ENCODE data around the gene UIMC1. TPM values are rescaled to one million over a fixed set of nuclear protein-coding genes. Genes with fewer than 3 reads are reported as not detected.

Gene UIMC1
- total RNA-seq, 1 experiment from 2014 or later, result 53.0 TPM

DNA sequence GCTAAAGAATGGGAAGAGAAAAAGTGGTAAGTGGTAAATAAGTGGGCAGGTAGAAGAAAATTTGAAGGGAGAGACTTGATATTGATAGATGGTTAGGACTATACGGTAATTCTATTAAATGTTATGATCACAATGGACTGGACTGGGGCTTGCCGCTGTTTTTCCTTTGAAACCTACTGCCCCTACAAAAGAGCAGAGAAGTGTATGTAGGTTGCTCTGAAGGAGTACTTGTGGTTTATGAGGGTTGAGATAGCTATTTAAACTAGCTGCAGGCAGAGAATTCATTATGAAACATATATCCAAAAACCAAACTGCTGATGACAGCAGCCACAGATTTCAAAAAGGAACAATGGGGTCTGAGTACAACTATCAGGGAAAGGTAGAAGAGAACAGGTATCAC is 90.7 kb downstream of the UIMC1 start:
- H4K20me1 ChIP-seq (ENCODE audit: control insufficient read depth, insufficient read depth, insufficient read length), result no peaks in the 10 kb centered on the region
- H2BK5ac ChIP-seq (ENCODE audit: insufficient read length, low read length), result no peak overlapping the region
- no peak overlapping the region for H3K23ac ChIP-seq (ENCODE audit: insufficient read length, low read depth, low read length)
- peaks cover 5 to 7% of the 10 kb centered on the region in 2 experiments for H3K4me1 Mint-ChIP-seq
- H2AFZ ChIP-seq (ENCODE audit: low read length), result no peak overlapping the region
- H3K9me3 ChIP-seq (ENCODE audit: control insufficient read depth, low read depth, low read length), result no peaks in the 10 kb centered on the region
- no peaks in the 10 kb centered on the region for H3K23me2 ChIP-seq (ENCODE audit: insufficient read length, low read depth, low read length, poor library complexity, severe bottlenecking)
- H3K4ac ChIP-seq (ENCODE audit: low read depth, low read length), result no peak overlapping the region
- no peak overlapping the region for H2BK120ac ChIP-seq (ENCODE audit: low read depth, low read length, poor library complexity, severe bottlenecking)
- H2BK20ac ChIP-seq (ENCODE audit: low read depth, low read length, poor library complexity, severe bottlenecking), result no peak overlapping the region
- no peak overlapping the region for H3K4me3 Mint-ChIP-seq
- DNase-seq, result no peak
- H2AK5ac ChIP-seq (ENCODE audit: insufficient read length, low read length), result no peak overlapping the region
- no peak overlapping the region for H3T11ph ChIP-seq (ENCODE audit: low read length)
- no peak overlapping the region for H3K56ac ChIP-seq (ENCODE audit: insufficient read length, low read depth, low read length)
- TF ChIP-seq, protein P1, sequence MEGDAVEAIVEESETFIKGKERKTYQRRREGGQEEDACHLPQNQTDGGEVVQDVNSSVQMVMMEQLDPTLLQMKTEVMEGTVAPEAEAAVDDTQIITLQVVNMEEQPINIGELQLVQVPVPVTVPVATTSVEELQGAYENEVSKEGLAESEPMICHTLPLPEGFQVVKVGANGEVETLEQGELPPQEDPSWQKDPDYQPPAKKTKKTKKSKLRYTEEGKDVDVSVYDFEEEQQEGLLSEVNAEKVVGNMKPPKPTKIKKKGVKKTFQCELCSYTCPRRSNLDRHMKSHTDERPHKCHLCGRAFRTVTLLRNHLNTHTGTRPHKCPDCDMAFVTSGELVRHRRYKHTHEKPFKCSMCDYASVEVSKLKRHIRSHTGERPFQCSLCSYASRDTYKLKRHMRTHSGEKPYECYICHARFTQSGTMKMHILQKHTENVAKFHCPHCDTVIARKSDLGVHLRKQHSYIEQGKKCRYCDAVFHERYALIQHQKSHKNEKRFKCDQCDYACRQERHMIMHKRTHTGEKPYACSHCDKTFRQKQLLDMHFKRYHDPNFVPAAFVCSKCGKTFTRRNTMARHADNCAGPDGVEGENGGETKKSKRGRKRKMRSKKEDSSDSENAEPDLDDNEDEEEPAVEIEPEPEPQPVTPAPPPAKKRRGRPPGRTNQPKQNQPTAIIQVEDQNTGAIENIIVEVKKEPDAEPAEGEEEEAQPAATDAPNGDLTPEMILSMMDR (conservative IDR thresholded peaks at IDR 0.05), result no peak
- H3K18ac ChIP-seq (ENCODE audit: insufficient read length, low read depth, low read length), result no peak overlapping the region
- H3K9me3 Mint-ChIP-seq, result no peaks in the 10 kb centered on the region
- H4K8ac ChIP-seq (replicated peaks; ENCODE audit: insufficient read length, low read depth, low read length), result no peak overlapping the region
- H3K27me3 ChIP-seq (ENCODE audit: insufficient read depth, low read length), result no peaks in the 10 kb centered on the region
- WGBS (ENCODE audit: extremely low coverage, insufficient read length, low lambda C conversion rate), result no CpG with 5 or more reads among the region's 2 CpGs
- H3K4me1 ChIP-seq (ENCODE audit: insufficient read depth, low read length), result no peaks in the 10 kb centered on the region
- H4K91ac ChIP-seq (ENCODE audit: insufficient read length, low read depth, low read length), result no peak overlapping the region
- H3K79me2 ChIP-seq (ENCODE audit: insufficient read depth, low read length), result no peaks in the 10 kb centered on the region
- no peak overlapping the region for H2BK12ac ChIP-seq (ENCODE audit: insufficient read length, low read depth, low read length)
- H3K36me3 Mint-ChIP-seq (ENCODE audit: insufficient read depth in 1 of 3, low read depth in 3 of 3), result peaks cover 5 to 21% (median 20%) of the 10 kb centered on the region in 3 experiments
- no peak overlapping the region for H4K5ac ChIP-seq (ENCODE audit: insufficient read length, low read depth, low read length)
- no peaks in the 10 kb centered on the region for H3K79me1 ChIP-seq (ENCODE audit: insufficient read depth, low read depth, low read length, poor library complexity, severe bottlenecking)
- H3K27ac ChIP-seq (ENCODE audit: insufficient read length, low read depth, low read length), result no peak overlapping the region
- no peak overlapping the region for H3K9ac ChIP-seq (ENCODE audit: extremely low read depth, insufficient read length, low read length)
- H3K27ac Mint-ChIP-seq, result peak overlapping the region in 1 of 3 experiments; percentile 1; a peak in 2 of 7 replicates
- H3K27me3 Mint-ChIP-seq (ENCODE audit: low read depth), result no peaks in the 10 kb centered on the region
- no peak overlapping the region for H3K14ac ChIP-seq (ENCODE audit: insufficient read depth, low read length)
- no peak overlapping the region for H2BK15ac ChIP-seq (ENCODE audit: low read depth, low read length)
- H3K4me2 ChIP-seq (ENCODE audit: insufficient read depth, insufficient read length, low read length), result no peak overlapping the region

All from H9 (cell line).